HepG2 (cell line): Measurements from ENCODE around the gene METTL16. TPM values are rescaled to one million over a fixed set of nuclear protein-coding genes. Genes with fewer than 3 reads are reported as not detected.

Experiments
- DNMT1 ChIP-seq: sonication (generic); formaldehyde crosslinking; IDR thresholded peaks from 2 replicates; pipeline ENCODE4 v1.5.1; 2020; ENCODE audit warnings: mild to moderate bottlenecking, missing genetic modification reagents
- NRL ChIP-seq: sonication (generic); formaldehyde crosslinking; IDR thresholded peaks from 2 replicates; pipeline ENCODE4 v1.5.0; 2020; ENCODE audit warnings: missing genetic modification reagents, mild to moderate bottlenecking, moderate library complexity, borderline replicate concordance
- RBAK ChIP-seq: sonication (generic); formaldehyde crosslinking; IDR thresholded peaks from 2 replicates; pipeline ENCODE4 v1.5.1; 2020; ENCODE audit warnings: mild to moderate bottlenecking, missing genetic modification reagents
- SMAD9 ChIP-seq: sonication (generic); formaldehyde crosslinking; IDR thresholded peaks from 2 replicates; pipeline ENCODE4 v1.5.1; 2020; ENCODE audit warnings: mild to moderate bottlenecking, missing genetic modification reagents
- SUZ12 ChIP-seq: fragments of 150-350 bp; IDR thresholded peaks from 2 replicates; pipeline ENCODE4 v1.6.1; 2014; ENCODE audit warnings: low read depth, low read length
- ZKSCAN5 ChIP-seq: sonication (generic); formaldehyde crosslinking; IDR thresholded peaks from 2 replicates; pipeline ENCODE4 v1.5.1; 2020; ENCODE audit warnings: mild to moderate bottlenecking, missing genetic modification reagents
- ZNF446 ChIP-seq: sonication (generic); formaldehyde crosslinking; IDR thresholded peaks from 2 replicates; pipeline ENCODE4 v1.5.0; 2020; ENCODE audit warnings: mild to moderate bottlenecking, missing genetic modification reagents
- ZNF530 ChIP-seq: sonication (generic); formaldehyde crosslinking; IDR thresholded peaks from 2 replicates; pipeline ENCODE4 v1.5.0; 2020; ENCODE audit warnings: low read depth, mild to moderate bottlenecking, missing genetic modification reagents
- ZNF780A ChIP-seq: sonication (generic); formaldehyde crosslinking; IDR thresholded peaks from 2 replicates; pipeline ENCODE4 v1.8.0; 2022; ENCODE audit warnings: mild to moderate bottlenecking, missing genetic modification reagents, moderate library complexity
- polyA plus RNA-seq, 8 experiments: library from polyadenylated mRNA; depleted of rRNA in 3 of 8; stranded (reverse) in 7 of 8; unstranded in 1 of 8; fragments of >200 nt; fragmentation: Illumina TruSeq in 4 of 8; extraction: Trizol in 4 of 8; gene quantifications; 2 replicates each; pipeline versions ENCODE4 v1.2.1 to v1.2.3, GENCODE V29; 2011 to 2016; ENCODE audit warnings: low read depth in 4 of 8, missing spikeins in 1 of 8, mixed read lengths in 1 of 8; ENCODE audit not compliant: insufficient read depth in 1 of 8
- total RNA-seq, 5 experiments: library from RNA; depleted of rRNA; stranded (reverse); fragments of >200 nt; fragmentation: Illumina TruSeq; extraction: Trizol; gene quantifications; 2 replicates each; pipeline ENCODE4 v1.2.3, GENCODE V29; 2016; ENCODE audit warnings: low read depth in 1 of 5
- TF ChIP-seq, protein P1 (sequence below): sonication (generic); formaldehyde crosslinking; IDR thresholded peaks from 2 replicates; pipeline ENCODE4 v1.4.0; 2020; ENCODE audit warnings: mild to moderate bottlenecking, missing genetic modification reagents
- TF ChIP-seq, protein P2 (sequence below): IDR thresholded peaks from 2 replicates; pipeline ENCODE4 v1.6.1; 2016; ENCODE audit warnings: low read depth, missing genetic modification reagents, missing compliant biosample characterization
- TF ChIP-seq, protein P3 (sequence below): sonication (generic); formaldehyde crosslinking; IDR thresholded peaks from 2 replicates; pipeline ENCODE4 v1.5.0; 2020; ENCODE audit warnings: missing genetic modification reagents

METTL16 gene
- total and polyA plus RNA-seq, 2 of the 13 experiments (the other 11 are each of a cell fraction or from before 2014, with no cell fraction given), result 11.6 to 18.5 TPM

DNA sequence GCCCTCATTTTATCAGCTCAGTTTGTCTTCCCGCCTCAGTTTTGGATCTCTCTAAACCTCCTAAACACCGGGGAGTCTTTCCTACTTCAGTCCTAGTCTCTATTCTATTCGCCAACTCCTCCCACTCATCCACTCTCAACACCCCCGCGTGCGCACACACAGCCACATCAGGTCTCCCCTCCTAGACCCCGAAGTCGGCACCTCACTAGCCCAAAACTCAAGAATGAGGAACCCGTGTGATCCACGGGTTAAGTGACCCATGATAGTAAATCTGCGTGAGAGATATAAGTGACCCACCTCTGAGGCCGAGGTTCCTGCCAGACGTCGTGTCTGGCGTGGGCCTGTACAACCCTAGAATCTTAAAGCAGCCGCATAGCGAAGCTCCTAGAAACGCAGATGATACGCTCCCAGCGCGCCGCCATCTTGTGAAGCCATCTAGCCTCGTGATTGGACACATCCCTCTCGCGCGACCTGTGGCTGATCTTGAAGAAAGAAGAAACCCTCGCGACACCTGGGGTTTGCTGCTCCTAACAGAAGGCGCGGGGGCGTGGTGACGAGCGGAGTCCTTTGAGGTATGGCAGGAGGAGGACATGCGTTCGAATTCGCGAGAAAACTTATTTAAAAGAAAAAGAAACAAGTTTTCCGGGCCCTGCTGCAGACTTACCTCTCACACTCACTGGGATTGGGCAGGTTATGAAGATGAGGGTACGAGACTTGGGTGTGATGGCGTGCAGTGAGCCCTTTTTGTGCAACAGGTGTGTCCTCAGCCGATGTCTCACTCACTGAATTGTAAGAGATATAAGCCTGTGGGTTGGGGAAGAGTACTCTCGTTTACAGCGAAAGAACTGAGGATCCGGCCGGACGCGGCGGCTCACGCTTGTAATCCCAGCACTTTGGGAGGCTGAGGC is at the start of gene METTL16 (continued):
- TF ChIP-seq, protein P1, sequence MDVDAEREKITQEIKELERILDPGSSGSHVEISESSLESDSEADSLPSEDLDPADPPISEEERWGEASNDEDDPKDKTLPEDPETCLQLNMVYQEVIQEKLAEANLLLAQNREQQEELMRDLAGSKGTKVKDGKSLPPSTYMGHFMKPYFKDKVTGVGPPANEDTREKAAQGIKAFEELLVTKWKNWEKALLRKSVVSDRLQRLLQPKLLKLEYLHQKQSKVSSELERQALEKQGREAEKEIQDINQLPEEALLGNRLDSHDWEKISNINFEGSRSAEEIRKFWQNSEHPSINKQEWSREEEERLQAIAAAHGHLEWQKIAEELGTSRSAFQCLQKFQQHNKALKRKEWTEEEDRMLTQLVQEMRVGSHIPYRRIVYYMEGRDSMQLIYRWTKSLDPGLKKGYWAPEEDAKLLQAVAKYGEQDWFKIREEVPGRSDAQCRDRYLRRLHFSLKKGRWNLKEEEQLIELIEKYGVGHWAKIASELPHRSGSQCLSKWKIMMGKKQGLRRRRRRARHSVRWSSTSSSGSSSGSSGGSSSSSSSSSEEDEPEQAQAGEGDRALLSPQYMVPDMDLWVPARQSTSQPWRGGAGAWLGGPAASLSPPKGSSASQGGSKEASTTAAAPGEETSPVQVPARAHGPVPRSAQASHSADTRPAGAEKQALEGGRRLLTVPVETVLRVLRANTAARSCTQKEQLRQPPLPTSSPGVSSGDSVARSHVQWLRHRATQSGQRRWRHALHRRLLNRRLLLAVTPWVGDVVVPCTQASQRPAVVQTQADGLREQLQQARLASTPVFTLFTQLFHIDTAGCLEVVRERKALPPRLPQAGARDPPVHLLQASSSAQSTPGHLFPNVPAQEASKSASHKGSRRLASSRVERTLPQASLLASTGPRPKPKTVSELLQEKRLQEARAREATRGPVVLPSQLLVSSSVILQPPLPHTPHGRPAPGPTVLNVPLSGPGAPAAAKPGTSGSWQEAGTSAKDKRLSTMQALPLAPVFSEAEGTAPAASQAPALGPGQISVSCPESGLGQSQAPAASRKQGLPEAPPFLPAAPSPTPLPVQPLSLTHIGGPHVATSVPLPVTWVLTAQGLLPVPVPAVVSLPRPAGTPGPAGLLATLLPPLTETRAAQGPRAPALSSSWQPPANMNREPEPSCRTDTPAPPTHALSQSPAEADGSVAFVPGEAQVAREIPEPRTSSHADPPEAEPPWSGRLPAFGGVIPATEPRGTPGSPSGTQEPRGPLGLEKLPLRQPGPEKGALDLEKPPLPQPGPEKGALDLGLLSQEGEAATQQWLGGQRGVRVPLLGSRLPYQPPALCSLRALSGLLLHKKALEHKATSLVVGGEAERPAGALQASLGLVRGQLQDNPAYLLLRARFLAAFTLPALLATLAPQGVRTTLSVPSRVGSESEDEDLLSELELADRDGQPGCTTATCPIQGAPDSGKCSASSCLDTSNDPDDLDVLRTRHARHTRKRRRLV (CRISPR knock-in tag), result 0 out of 2 replicates have a peak, but pooled peaks have one; percentile 45
- no peak for TF ChIP-seq ZNF446
- no peak for TF ChIP-seq ZNF530 (CRISPR knock-in tag)
- TF ChIP-seq, protein P2, sequence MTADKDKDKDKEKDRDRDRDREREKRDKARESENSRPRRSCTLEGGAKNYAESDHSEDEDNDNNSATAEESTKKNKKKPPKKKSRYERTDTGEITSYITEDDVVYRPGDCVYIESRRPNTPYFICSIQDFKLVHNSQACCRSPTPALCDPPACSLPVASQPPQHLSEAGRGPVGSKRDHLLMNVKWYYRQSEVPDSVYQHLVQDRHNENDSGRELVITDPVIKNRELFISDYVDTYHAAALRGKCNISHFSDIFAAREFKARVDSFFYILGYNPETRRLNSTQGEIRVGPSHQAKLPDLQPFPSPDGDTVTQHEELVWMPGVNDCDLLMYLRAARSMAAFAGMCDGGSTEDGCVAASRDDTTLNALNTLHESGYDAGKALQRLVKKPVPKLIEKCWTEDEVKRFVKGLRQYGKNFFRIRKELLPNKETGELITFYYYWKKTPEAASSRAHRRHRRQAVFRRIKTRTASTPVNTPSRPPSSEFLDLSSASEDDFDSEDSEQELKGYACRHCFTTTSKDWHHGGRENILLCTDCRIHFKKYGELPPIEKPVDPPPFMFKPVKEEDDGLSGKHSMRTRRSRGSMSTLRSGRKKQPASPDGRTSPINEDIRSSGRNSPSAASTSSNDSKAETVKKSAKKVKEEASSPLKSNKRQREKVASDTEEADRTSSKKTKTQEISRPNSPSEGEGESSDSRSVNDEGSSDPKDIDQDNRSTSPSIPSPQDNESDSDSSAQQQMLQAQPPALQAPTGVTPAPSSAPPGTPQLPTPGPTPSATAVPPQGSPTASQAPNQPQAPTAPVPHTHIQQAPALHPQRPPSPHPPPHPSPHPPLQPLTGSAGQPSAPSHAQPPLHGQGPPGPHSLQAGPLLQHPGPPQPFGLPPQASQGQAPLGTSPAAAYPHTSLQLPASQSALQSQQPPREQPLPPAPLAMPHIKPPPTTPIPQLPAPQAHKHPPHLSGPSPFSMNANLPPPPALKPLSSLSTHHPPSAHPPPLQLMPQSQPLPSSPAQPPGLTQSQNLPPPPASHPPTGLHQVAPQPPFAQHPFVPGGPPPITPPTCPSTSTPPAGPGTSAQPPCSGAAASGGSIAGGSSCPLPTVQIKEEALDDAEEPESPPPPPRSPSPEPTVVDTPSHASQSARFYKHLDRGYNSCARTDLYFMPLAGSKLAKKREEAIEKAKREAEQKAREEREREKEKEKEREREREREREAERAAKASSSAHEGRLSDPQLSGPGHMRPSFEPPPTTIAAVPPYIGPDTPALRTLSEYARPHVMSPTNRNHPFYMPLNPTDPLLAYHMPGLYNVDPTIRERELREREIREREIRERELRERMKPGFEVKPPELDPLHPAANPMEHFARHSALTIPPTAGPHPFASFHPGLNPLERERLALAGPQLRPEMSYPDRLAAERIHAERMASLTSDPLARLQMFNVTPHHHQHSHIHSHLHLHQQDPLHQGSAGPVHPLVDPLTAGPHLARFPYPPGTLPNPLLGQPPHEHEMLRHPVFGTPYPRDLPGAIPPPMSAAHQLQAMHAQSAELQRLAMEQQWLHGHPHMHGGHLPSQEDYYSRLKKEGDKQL, result no peak
- TF ChIP-seq ZNF780A (CRISPR knock-in tag), result no peak
- no peak for TF ChIP-seq ZKSCAN5
- TF ChIP-seq NRL (CRISPR knock-in tag), result peak; percentile 76
- no peak for TF ChIP-seq SMAD9 (CRISPR knock-in tag)
- TF ChIP-seq, protein P3, sequence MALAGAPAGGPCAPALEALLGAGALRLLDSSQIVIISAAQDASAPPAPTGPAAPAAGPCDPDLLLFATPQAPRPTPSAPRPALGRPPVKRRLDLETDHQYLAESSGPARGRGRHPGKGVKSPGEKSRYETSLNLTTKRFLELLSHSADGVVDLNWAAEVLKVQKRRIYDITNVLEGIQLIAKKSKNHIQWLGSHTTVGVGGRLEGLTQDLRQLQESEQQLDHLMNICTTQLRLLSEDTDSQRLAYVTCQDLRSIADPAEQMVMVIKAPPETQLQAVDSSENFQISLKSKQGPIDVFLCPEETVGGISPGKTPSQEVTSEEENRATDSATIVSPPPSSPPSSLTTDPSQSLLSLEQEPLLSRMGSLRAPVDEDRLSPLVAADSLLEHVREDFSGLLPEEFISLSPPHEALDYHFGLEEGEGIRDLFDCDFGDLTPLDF (CRISPR knock-in tag), result no peak
- no peak for TF ChIP-seq SUZ12
- TF ChIP-seq RBAK (CRISPR knock-in tag), result no peak
- no peak for TF ChIP-seq DNMT1
